Measurements from ENCODE around the gene CCDC149. TPM values are rescaled to one million over a fixed set of nuclear protein-coding genes. Genes with fewer than 3 reads are reported as not detected.

The CCDC149 gene
- total and polyA plus RNA-seq, 9 of the 15 experiments (the other 6 are each of a cell fraction or from before 2014, with no cell fraction given) = 0.04 to 0.18 TPM; not detected in 7

GRCh38 chr4:24794051-24794450 lies 118.8 kb downstream of the CCDC149 start:
- no peaks in the 10 kb centered on the region for H3K9me3 ChIP-seq (replicated peaks; ENCODE audit: control insufficient read depth, insufficient read depth, low read depth, low read length)
- no peaks in the 10 kb centered on the region for H3K79me2 ChIP-seq (ENCODE audit: control insufficient read depth, insufficient read depth, low read length)
- H3K9ac ChIP-seq (ENCODE audit: insufficient read depth in 1 of 2, low read depth in 2 of 2, low read length in 2 of 2) = peak overlapping the region in 1 of 2 experiments; percentile 52; a peak in 1 of 4 replicates
- peak overlapping the region; percentile 59; the same call in 1 of the 2 replicates for H2AFZ ChIP-seq (ENCODE audit: low read depth, low read length)
- H4K20me1 ChIP-seq (replicated peaks; ENCODE audit: control insufficient read depth, insufficient read depth, low read length) = no peaks in the 10 kb centered on the region; the same call in 1 of the 2 replicates
- no peaks in the 10 kb centered on the region for H3K36me3 ChIP-seq (ENCODE audit: control insufficient read depth, insufficient read depth, low read length)
- TF ChIP-seq SIX5 (IDR thresholded peaks at IDR 0.05; ENCODE audit: borderline replicate concordance in 1 of 2, insufficient read depth in 1 of 2, low read depth in 1 of 2, low read length in 2 of 2) = no peak
- no peak for TF ChIP-seq ZNF75A (CRISPR knock-in tag; IDR thresholded peaks at IDR 0.05)
- TF ChIP-seq RAD21 (CRISPR knock-in tag; conservative IDR thresholded peaks at IDR 0.05 in 1 of 2, IDR thresholded peaks at IDR 0.05 in 1 of 2) = no peak
- no peak for TF ChIP-seq ZNF282 (CRISPR knock-in tag; IDR thresholded peaks at IDR 0.05)
- no peak for TF ChIP-seq ZNF696 (CRISPR knock-in tag; conservative IDR thresholded peaks at IDR 0.05)
- no peak for TF ChIP-seq SMARCA5 (IDR thresholded peaks at IDR 0.05)
- no peak for TF ChIP-seq CEBPG (CRISPR knock-in tag; IDR thresholded peaks at IDR 0.05)
- TF ChIP-seq CEBPG (tag; conservative IDR thresholded peaks at IDR 0.05 in 1 of 2, IDR thresholded peaks at IDR 0.05 in 1 of 2) = no peak
- BruUV-seq (replicated peaks) = no TSS peak
- intact Hi-C loops (cut with micrococcal nuclease) (no loop called here), in situ Hi-C loops (cut with MboI) (no loop called here)
- peak overlapping the region; percentile 34; the same call in 1 of the 2 replicates for H3K4me2 ChIP-seq (ENCODE audit: insufficient read depth, low read length)
- 0% methylated on average over 4 of the region's 4 CpGs for WGBS (ENCODE audit: insufficient coverage, low coverage, missing lambda C conversion rate)
- FAIRE-seq = no peak
- H3K9me1 ChIP-seq (ENCODE audit: control insufficient read depth, insufficient read depth, low read length) = no peaks in the 10 kb centered on the region
- no peak overlapping the region for H3K4me3 ChIP-seq
- POLR2A ChIA-PET = interaction anchor here (1.5 kb wide), 1 partner anchor 12 kb away, joined by 4 read pairs; no protein-coding TSS in a partner anchor
- no peak for DNase-seq (ENCODE audit: extremely low read depth in 1 of 4, low spot score in 3 of 4)
- H3K4me1 ChIP-seq (replicated peaks in 1 of 2; ENCODE audit: control insufficient read depth in 2 of 2, insufficient read depth in 2 of 2, low read length in 2 of 2) = peaks cover 8 to 19% of the 10 kb centered on the region in 2 experiments; a peak in 4 of 5 replicates
- peaks cover 2 to 22% of the 10 kb centered on the region in 2 experiments; a peak in 4 of 5 replicates for H3K27me3 ChIP-seq (ENCODE audit: control insufficient read depth in 2 of 2, insufficient read depth in 2 of 2, low read length in 2 of 2)
- CTCF ChIA-PET (ENCODE audit: low intra/inter-chr PET ratio) = no interaction called here
- no peak for ATAC-seq
- H3K27ac ChIP-seq (ENCODE audit: extremely low read depth, low read depth, low read length) = no peak overlapping the region
